SK-N-SH (cell line): ENCODE results near the gene SMYD3. TPM values are rescaled to one million over a fixed set of nuclear protein-coding genes. Genes with fewer than 3 reads are reported as not detected.

ENCODE experiments used
- CTCF ChIA-PET: fragments of 300-600, 350-600 bp; formaldehyde crosslinking; extraction: SDS; loops from one replicate; lab custom pipeline; 2021; lab: Yijun Ruan, JAX
- POLR2A ChIA-PET: fragments of 350-600 bp; sonication (Branson Sonifier 250); formaldehyde crosslinking; extraction: SDS; loops from one replicate; lab custom pipeline; 2020; ENCODE audit warnings: antibody characterized with exemption, inconsistent platforms; lab: Yijun Ruan, JAX
- DNase-seq: peaks from one replicate; pipeline ENCODE4 v3.0.0; 2012
- H2AFZ ChIP-seq: fragments of 200-600 bp; sonication (generic); 2 replicates; pipeline ENCODE4 v1.8.1; 2016; ENCODE audit warnings: antibody characterized with exemption, mild to moderate bottlenecking, low read depth
- H3F3A ChIP-seq: fragments of 200-600 bp; sonication (generic); replicated peaks from 2 replicates; pipeline ENCODE3; 2016; ENCODE audit warnings: antibody characterized with exemption, mild to moderate bottlenecking; ENCODE audit not compliant: insufficient read depth
- H3K27ac ChIP-seq, 2 experiments: fragments of 200-500 bp in 1 of 2; fragments of 200-600 bp in 1 of 2; sonication (Bioruptor generic) in 1 of 2; sonication (generic), shearing (Covaris generic) in 1 of 2; 2 replicates each; pipeline versions ENCODE4 v1.5.1 to v1.6.1; 2014 to 2016; ENCODE audit warnings: low read depth in 2 of 2, inconsistent platforms in 1 of 2, low read length in 1 of 2, mild to moderate bottlenecking in 1 of 2, mixed read lengths in 1 of 2
- H3K27me3 ChIP-seq: fragments of 200-600 bp; sonication (generic), shearing (Covaris generic); 2 replicates; pipeline ENCODE4 v1.6.1; 2016; ENCODE audit warnings: mixed run types; ENCODE audit not compliant: insufficient read depth
- H3K36me3 ChIP-seq, 2 experiments: fragments of 200-500 bp in 1 of 2; fragments of 200-600 bp in 1 of 2; sonication (Bioruptor generic) in 1 of 2; sonication (generic) in 1 of 2; replicated peaks in 1 of 2; 2 replicates each; pipeline versions ENCODE3 to v1.5.1; 2014 to 2016; ENCODE audit warnings: low read length in 1 of 2, mild to moderate bottlenecking in 1 of 2; ENCODE audit not compliant: insufficient read depth in 2 of 2, control insufficient read depth in 1 of 2
- H3K4me1 ChIP-seq, 2 experiments: fragments of 200-500 bp in 1 of 2; fragments of 200-600 bp in 1 of 2; sonication (Bioruptor generic) in 1 of 2; sonication (generic), shearing (Covaris generic) in 1 of 2; 2 replicates each; pipeline versions ENCODE4 v1.5.1 to v1.6.1; 2014 to 2016; ENCODE audit warnings: low read depth in 1 of 2, low read length in 1 of 2, mixed run types in 1 of 2; ENCODE audit not compliant: insufficient read depth in 2 of 2, control insufficient read depth in 1 of 2
- H3K4me2 ChIP-seq: fragments of 200-600 bp; sonication (generic), shearing (Covaris generic); 2 replicates; pipeline ENCODE4 v1.6.1; 2017; ENCODE audit warnings: mixed run types
- H3K4me3 ChIP-seq, 2 experiments: fragments of 200-500 bp in 1 of 2; fragments of 200-600 bp in 1 of 2; sonication (Bioruptor generic) in 1 of 2; sonication (generic), shearing (Covaris generic) in 1 of 2; 2 replicates each; pipeline versions ENCODE4 v1.5.1 to v1.8.1; 2014 to 2016; ENCODE audit warnings: low read depth in 2 of 2, inconsistent platforms in 1 of 2, low read length in 1 of 2, mild to moderate bottlenecking in 1 of 2, mixed read lengths in 1 of 2, moderate library complexity in 1 of 2
- H3K79me2 ChIP-seq: fragments of 200-600 bp; sonication (generic); 2 replicates; pipeline ENCODE4 v1.8.1; 2017; ENCODE audit warnings: mild to moderate bottlenecking; ENCODE audit not compliant: insufficient read depth
- H3K9ac ChIP-seq: fragments of 200-600 bp; sonication (generic); 2 replicates; pipeline ENCODE4 v1.6.1; 2017; ENCODE audit warnings: mixed run types
- H3K9me2 ChIP-seq: fragments of 200-600 bp; sonication (generic); 2 replicates; pipeline ENCODE4 v1.6.1; 2017; ENCODE audit warnings: mixed run types
- H3K9me3 ChIP-seq: fragments of 200-600 bp; sonication (generic); 2 replicates; pipeline ENCODE4 v1.6.1; 2017; ENCODE audit warnings: mixed run types, mild to moderate bottlenecking, moderate library complexity
- H4K20me1 ChIP-seq: fragments of 200-600 bp; sonication (generic); 2 replicates; pipeline ENCODE4 v1.6.1; 2017; ENCODE audit warnings: mild to moderate bottlenecking, mixed run types; ENCODE audit not compliant: insufficient read depth
- FOSL2 ChIP-seq: IDR thresholded peaks from 2 replicates; pipeline ENCODE4 v1.4.0; 2012; ENCODE audit warnings: low read depth, mild to moderate bottlenecking, moderate library complexity, borderline replicate concordance
- FOXM1 ChIP-seq: IDR thresholded peaks from 2 replicates; pipeline ENCODE4 v1.4.0; 2012; ENCODE audit warnings: low read depth, mild to moderate bottlenecking
- JUND ChIP-seq: IDR thresholded peaks from 2 replicates; pipeline ENCODE4 v1.4.0; 2012
- NFIC ChIP-seq: IDR thresholded peaks from 2 replicates; pipeline ENCODE4 v1.4.0; 2012; ENCODE audit warnings: borderline replicate concordance
- RCOR1 ChIP-seq: fragments of 150-350 bp; IDR thresholded peaks from 2 replicates; pipeline ENCODE4 v1.6.1; 2017; ENCODE audit warnings: antibody characterized with exemption, low read length
- REST ChIP-seq: IDR thresholded peaks from 2 replicates; pipeline ENCODE4 v1.6.1; 2012; ENCODE audit warnings: mild to moderate bottlenecking, low read depth, low read length, moderate library complexity
- RFX5 ChIP-seq: IDR thresholded peaks from 2 replicates; pipeline ENCODE4 v1.6.1; 2012; ENCODE audit warnings: mild to moderate bottlenecking, improper control_type of control experiment, low read length
- TAF1 ChIP-seq: IDR thresholded peaks from 2 replicates; pipeline ENCODE4 v1.6.1; 2012; ENCODE audit warnings: low read depth, mild to moderate bottlenecking, low read length, moderate library complexity, borderline replicate concordance
- TCF12 ChIP-seq: IDR thresholded peaks from 2 replicates; pipeline ENCODE4 v1.4.0; 2012
- YY1 ChIP-seq: IDR thresholded peaks from 2 replicates; pipeline ENCODE4 v1.4.0; 2012; ENCODE audit warnings: low read depth, mild to moderate bottlenecking
- WGBS: methylation state at CpG from one replicate; pipeline ENCODE4 v1.1.6; 2017; ENCODE audit warnings: low lambda C conversion rate; 5-methylcytosine and 5-hydroxymethylcytosine counted together
- polyA plus RNA-seq, 3 experiments: library from polyadenylated mRNA; depleted of rRNA; stranded (reverse); fragments of >200 nt; gene quantifications; 2 replicates each; pipeline ENCODE4 v1.2.3, GENCODE V29; 2012
- TF ChIP-seq, protein P1 (sequence below): IDR thresholded peaks from 2 replicates; pipeline ENCODE4 v1.4.0; 2012; ENCODE audit warnings: low read depth, borderline replicate concordance

SMYD3 gene
- polyA plus RNA-seq, 1 of the 3 experiments (the other 2 are of a cell fraction), result 31.4 TPM

DNA sequence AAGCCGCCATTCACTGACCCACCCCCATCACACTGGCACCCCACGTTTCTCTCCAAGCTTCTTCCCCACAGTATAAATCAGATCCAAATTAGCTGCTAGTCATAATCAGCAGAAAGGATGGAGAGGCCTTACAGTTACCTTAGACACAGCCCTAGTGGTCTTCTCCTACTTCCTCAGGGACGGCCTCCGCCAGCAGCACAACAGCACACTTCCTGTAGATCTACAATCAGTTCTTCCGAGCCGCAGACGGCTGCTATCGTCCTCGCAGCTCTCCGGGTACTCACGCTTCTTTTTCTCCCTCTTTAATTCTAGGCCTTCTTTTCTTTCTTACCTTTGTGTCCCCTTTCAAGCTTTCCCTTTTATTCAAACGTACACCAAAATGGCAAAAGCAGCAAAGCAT, 313.5 kb downstream of the SMYD3 start:
- WGBS, result 94% methylated on average over 12 of the region's 12 CpGs
- CTCF ChIA-PET, result no interaction called here
- no peaks in the 10 kb centered on the region for H3K27me3 ChIP-seq

More for the DNA sequence above, 313.5 kb downstream of the SMYD3 start:
- DNase-seq, result no peak
- Histone ChIP-seq H3K27ac (no peak overlapping the region), H3K4me1 (no peaks in the 10 kb centered on the region), H3F3A (no peaks in the 10 kb centered on the region), H3K4me3 (no peak overlapping the region), H3K9me3 (no peaks in the 10 kb centered on the region), H3K36me3 (no peaks in the 10 kb centered on the region), H3K79me2 (no peaks in the 10 kb centered on the region), H3K9ac (no peak overlapping the region), H4K20me1 (no peaks in the 10 kb centered on the region), H3K9me2 (no peaks in the 10 kb centered on the region), H3K4me2 (no peak overlapping the region), H2AFZ (no peak overlapping the region)
- POLR2A ChIA-PET, result no interaction called here
- TF ChIP-seq NFIC (no peak), YY1 (no peak), TCF12 (no peak), TAF1 (no peak), FOXM1 (no peak), FOSL2 (no peak), REST (no peak), RFX5 (no peak), JUND (no peak), RCOR1 (no peak)
- TF ChIP-seq, protein P1, sequence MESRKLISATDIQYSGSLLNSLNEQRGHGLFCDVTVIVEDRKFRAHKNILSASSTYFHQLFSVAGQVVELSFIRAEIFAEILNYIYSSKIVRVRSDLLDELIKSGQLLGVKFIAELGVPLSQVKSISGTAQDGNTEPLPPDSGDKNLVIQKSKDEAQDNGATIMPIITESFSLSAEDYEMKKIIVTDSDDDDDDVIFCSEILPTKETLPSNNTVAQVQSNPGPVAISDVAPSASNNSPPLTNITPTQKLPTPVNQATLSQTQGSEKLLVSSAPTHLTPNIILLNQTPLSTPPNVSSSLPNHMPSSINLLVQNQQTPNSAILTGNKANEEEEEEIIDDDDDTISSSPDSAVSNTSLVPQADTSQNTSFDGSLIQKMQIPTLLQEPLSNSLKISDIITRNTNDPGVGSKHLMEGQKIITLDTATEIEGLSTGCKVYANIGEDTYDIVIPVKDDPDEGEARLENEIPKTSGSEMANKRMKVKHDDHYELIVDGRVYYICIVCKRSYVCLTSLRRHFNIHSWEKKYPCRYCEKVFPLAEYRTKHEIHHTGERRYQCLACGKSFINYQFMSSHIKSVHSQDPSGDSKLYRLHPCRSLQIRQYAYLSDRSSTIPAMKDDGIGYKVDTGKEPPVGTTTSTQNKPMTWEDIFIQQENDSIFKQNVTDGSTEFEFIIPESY, result no peak
